Thymus (tissue), 11 donors: ENCODE results near the gene APC2. TPM values are rescaled to one million over a fixed set of nuclear protein-coding genes. Genes with fewer than 3 reads are reported as not detected.
"Not testable (repeated sequence)": the region's sequence is repeated elsewhere in the genome, so short reads cannot be mapped to it uniquely, and the experiment has no call there.

ENCODE experiments used
- DNase-seq, 9 donors: peaks; one replicate each; pipeline ENCODE4 v3.0.0-alpha.2; 2013; ENCODE audit warnings: low spot score in 9 of 9, low read depth in 6 of 9, missing footprints in 1 of 9
- H3K27ac ChIP-seq, 2 donors: one replicate each; pipeline ENCODE4 v1.5.1; 2013; ENCODE audit warnings: control low read depth in 1 of 2, low read depth in 1 of 2, low read length in 1 of 2, mild to moderate bottlenecking in 1 of 2, moderate library complexity in 1 of 2
- H3K27me3 ChIP-seq, 2 donors: one replicate each; pipeline ENCODE4 v1.5.1; 2013; ENCODE audit warnings: low read length in 1 of 2; ENCODE audit not compliant: control insufficient read depth in 2 of 2, insufficient read depth in 1 of 2
- H3K36me3 ChIP-seq, 2 donors: one replicate each; pipeline ENCODE4 v1.5.1; 2013; ENCODE audit warnings: low read length in 1 of 2, mild to moderate bottlenecking in 1 of 2, moderate library complexity in 1 of 2; ENCODE audit not compliant: control insufficient read depth in 2 of 2, insufficient read depth in 2 of 2
- H3K4me1 ChIP-seq, 2 donors: one replicate each; pipeline ENCODE4 v1.5.1; 2013; ENCODE audit warnings: low read length in 2 of 2; ENCODE audit not compliant: control insufficient read depth in 2 of 2, insufficient read depth in 2 of 2
- H3K4me3 ChIP-seq, 2 donors: one replicate each; pipeline ENCODE4 v1.5.1; 2013; ENCODE audit warnings: low read length in 2 of 2, control low read depth in 1 of 2, mild to moderate bottlenecking in 1 of 2
- H3K9me3 ChIP-seq, 2 donors: one replicate each; pipeline ENCODE4 v1.5.1; 2013; ENCODE audit warnings: low read length in 1 of 2, mild to moderate bottlenecking in 1 of 2; ENCODE audit not compliant: control insufficient read depth in 2 of 2, insufficient read depth in 1 of 2
- WGBS: extraction: QIAGEN DNeasy Blood & Tissue Kit; methylation state at CpG from one replicate; pipeline ENCODE4 v1.1.7; 2013; 5-methylcytosine and 5-hydroxymethylcytosine counted together
- polyA plus RNA-seq: library from polyadenylated mRNA; stranded (reverse); fragments of 200-250 nt; gene quantifications from one replicate; pipeline ENCODE4 v1.2.3, GENCODE V29; 2013
- total RNA-seq: library from RNA; stranded (reverse); fragments of 120-200 nt; gene quantifications from one replicate; pipeline ENCODE4 v1.2.4, GENCODE V29; 2013
- donor health status: healthy.

Gene APC2
- total and polyA plus RNA-seq, 2 donors, result 0.05 to 0.11 TPM

DNA sequence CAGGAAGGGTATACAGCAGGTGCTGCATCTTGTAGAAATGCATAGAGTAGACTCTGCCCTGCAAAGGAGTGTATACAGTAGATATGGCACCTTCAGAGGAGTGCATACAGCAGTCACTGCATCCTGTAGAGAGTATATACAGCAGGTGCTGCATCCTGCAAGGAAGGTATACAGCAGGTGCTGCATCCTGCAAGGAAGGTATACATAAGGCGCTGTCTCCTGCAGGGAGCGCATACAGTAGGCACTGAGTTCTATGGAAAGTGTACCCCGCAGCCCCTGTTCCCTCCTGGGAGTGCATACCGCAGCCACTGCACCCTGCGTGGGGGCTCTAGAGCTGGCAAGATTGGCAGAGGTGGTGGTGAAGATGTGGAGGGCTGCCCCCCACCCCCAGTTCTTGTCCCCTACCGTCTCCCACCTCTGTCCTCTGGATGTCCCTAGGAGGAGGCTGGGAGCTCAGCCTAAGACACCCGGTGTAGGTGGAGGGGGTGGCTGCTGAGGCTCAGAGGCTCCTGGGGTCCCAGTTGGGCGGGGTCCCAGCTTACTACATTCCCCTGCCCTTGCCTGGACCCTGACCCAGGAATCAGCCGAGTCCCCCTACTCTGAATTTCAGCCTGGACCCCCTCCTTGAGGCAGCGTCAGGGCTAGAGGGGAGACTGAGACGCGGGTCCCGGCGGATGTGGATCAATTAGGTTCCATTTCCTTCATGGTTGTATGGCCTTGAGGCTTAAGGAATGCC lies 65.2 kb downstream of the APC2 start:
- WGBS, result 71% methylated on average over 14 of the region's 14 CpGs
- H3K9me3 ChIP-seq, result peaks cover 0 to 13% of the 10 kb centered on the region in 2 donors

DNA sequence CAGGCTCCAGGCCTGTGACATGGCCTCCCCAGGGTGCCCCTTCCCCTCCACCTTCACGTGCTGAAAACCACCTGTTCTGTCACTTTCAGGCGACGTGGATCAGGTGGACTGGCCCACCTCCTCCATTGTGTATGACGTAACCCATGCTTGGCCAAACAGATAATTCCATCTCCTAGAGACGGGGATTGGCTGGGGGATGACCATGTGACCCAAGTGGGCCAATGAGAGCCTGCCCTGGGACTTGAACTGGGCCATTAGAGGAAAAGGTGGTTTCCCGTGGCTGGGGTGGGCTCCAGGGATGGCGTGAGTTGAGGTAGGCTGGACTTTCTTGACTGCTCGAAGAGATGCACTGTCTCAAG lies 66.5 kb downstream of the APC2 start:
- DNase-seq, result no peak
- Histone ChIP-seq H3K9me3 (peaks cover 0 to 13% of the 10 kb centered on the region in 2 donors), H3K27ac (no peak overlapping the region), H3K27me3 (peaks cover 31 to 67% of the 10 kb centered on the region in 2 donors), H3K4me3 (no peak overlapping the region), H3K4me1 (peaks cover 0 to 3% of the 10 kb centered on the region in 2 donors), H3K36me3 (no peaks in the 10 kb centered on the region)
- WGBS, result 77% methylated on average over 8 of the region's 8 CpGs

More for the DNA sequence above, 65.2 kb downstream of the APC2 start:
- DNase-seq, result no peak
- no peaks in the 10 kb centered on the region for H3K36me3 ChIP-seq
- H3K27ac ChIP-seq, result no peak overlapping the region
- no peak overlapping the region for H3K4me3 ChIP-seq
- peaks cover 0 to 3% of the 10 kb centered on the region in 2 donors for H3K4me1 ChIP-seq
- H3K27me3 ChIP-seq, result peaks cover 43 to 72% of the 10 kb centered on the region in 2 donors

DNA sequence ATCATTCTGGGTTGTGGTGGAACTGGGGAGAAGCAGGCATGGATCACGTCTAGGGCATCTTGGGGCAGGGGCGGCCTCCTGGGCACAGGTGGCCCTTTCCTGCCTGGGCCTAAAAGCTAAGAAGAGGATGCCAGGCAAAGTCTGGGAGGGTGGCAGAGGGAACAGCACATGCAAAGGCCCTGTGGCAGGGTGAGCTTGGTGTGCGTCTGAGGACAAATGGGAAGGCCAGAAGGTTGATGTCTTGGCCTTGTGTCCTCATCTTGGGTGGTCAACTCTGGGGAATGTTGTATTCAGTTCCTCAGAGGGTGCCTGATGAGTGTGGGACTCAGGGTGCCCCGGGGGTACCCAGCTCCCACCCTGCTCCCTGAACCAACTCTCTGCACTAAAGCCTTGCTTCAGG lies 68.5 kb downstream of the APC2 start:
- no peak for DNase-seq
- 93% methylated on average over 4 of the region's 4 CpGs for WGBS
- Histone ChIP-seq H3K4me3 (no peak overlapping the region), H3K4me1 (no peaks in the 10 kb centered on the region), H3K36me3 (no peaks in the 10 kb centered on the region), H3K9me3 (peaks cover 0 to 8% of the 10 kb centered on the region in 2 donors), H3K27me3 (peaks cover 29 to 68% of the 10 kb centered on the region in 2 donors), H3K27ac (no peak overlapping the region)

DNA sequence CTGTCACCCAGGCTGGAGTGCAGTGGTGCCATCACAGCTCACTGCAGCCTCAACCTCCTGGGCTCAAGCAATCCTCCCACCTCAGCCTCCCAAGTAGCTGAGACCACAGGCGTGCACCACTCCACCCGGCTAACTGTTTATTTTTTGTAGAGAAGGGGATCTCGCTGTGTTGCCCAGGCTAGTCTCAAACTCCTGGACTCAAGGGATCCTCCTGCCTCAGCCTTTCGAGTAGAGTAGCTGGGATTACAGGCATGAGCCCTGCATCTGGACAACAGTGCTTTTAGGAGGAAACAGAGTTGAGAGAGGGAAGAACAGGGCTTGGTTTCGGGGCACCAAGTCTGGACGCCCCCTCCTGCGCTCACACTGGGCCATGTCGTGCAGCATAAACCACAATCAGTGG lies 69.9 kb downstream of the APC2 start:
- WGBS, result 91% methylated on average over 8 of the region's 8 CpGs
- H3K9me3 ChIP-seq, DNase-seq, H3K4me1 ChIP-seq, H3K36me3 ChIP-seq, H3K27ac ChIP-seq, H3K4me3 ChIP-seq: not testable (repeated sequence)
- peaks cover 32 to 64% of the 10 kb centered on the region in 2 donors for H3K27me3 ChIP-seq

DNA sequence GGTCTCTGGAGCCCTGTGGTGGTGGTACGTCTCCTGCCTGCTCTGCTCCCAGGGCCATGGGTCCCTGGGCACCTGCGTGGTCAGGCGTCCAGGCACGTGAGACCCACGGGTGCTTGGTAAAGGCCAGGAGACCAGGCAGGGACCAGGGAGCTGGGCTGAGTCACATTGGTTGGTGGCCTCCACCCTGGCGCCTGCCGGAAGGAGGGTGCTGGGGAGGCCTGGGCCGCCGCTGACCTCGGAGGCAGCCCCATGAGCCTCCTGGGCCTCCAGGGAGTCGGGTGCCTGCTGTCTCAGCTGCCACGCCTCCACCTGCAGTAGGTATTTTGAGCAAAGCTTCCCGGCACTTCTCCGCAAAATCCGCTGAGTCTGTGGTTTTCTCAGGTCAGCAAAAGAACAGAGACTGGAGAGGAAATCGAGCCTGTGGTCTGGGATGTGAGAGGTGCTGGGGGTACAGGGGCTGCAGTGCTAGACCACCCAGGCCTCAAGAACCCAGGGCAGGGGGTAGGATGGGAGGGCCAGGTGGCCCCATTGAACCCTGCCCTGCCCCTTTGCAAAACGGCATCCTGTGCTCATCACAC lies 70.4 kb downstream of the APC2 start:
- WGBS, result 79% methylated on average over 17 of the region's 17 CpGs
- Histone ChIP-seq H3K9me3 (peaks cover 0 to 10% of the 10 kb centered on the region in 2 donors), H3K4me1 (no peaks in the 10 kb centered on the region), H3K4me3 (no peak overlapping the region), H3K27me3 (peaks cover 35 to 64% of the 10 kb centered on the region in 2 donors), H3K36me3 (no peaks in the 10 kb centered on the region), H3K27ac (no peak overlapping the region)
- no peak for DNase-seq

DNA sequence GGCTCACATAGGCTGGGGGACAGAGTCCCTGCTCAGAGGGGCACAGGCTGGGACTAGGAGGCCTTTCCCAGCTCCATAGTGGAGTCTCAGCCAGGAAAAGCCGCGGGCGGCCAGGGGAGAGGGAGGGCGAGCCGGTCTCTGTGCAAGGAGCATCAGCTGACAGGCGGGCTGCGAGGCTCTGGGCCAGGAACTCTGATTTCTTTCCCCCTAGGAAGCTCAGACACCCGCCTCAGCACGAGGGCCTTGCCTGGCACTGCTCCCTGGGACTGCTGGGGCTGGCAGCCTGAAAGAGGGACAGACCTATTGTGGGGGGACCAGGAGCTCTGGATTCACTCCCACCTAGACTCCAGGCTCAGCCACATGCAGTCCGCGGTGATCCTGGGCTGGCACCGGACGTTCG lies 71.7 kb downstream of the APC2 start:
- DNase-seq, result no peak
- Histone ChIP-seq H3K9me3 (peaks cover 0 to 4% of the 10 kb centered on the region in 2 donors), H3K27me3 (peaks cover 36 to 66% of the 10 kb centered on the region in 2 donors), H3K36me3 (no peaks in the 10 kb centered on the region), H3K4me1 (no peaks in the 10 kb centered on the region), H3K27ac (no peak overlapping the region), H3K4me3 (no peak overlapping the region)
- 75% methylated on average over 14 of the region's 14 CpGs for WGBS

DNA sequence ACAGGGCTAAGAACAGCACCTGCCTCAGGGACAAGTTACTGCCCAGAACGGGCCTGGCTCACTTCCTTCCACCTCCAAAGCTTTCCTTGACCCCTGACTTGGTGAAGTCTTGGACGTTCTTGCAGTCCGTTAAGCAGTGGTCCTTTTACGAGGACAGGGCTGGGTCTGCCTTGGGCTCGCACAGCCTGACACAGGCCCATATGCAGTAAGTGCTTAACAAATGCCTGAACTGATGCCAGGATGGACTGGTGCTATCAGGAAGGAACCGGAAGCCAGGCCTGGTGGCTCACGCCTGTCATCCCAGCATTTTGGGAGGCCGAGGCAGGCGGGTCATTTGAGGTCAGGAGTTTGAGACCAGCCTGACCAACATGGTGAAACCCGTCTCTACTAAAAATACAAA lies 72.1 kb downstream of the APC2 start:
- Histone ChIP-seq H3K4me3 (no peak overlapping the region), H3K27me3 (peaks cover 36 to 68% of the 10 kb centered on the region in 2 donors), H3K27ac (no peak overlapping the region), H3K4me1 (no peaks in the 10 kb centered on the region), H3K9me3 (peaks cover 0 to 4% of the 10 kb centered on the region in 2 donors), H3K36me3 (no peaks in the 10 kb centered on the region)
- DNase-seq, result no peak
- WGBS, result 84% methylated on average over 10 of the region's 10 CpGs

DNA sequence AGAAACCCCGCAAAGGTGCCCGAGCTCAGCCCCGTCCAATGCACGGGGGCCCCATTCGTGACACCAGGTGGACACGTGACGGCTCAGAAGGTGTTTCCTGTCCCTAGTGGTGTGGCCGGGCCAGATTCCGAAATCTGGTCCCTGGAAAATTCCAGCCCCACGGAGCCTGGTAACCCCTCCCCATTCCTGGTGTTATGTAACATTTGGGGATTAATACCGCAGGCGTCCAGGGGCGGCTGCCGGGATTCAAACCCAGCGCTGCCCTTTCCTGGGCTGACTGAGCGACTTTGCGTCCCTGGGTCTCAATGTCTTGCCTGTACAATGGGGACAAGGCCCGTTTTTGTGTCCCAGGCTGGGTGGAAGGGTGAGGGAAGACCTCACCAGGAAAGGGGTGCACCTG lies 72.9 kb downstream of the APC2 start:
- WGBS, result 75% methylated on average over 18 of the region's 18 CpGs
- Histone ChIP-seq H3K27me3 (peaks cover 36 to 68% of the 10 kb centered on the region in 2 donors), H3K27ac (no peak overlapping the region), H3K4me3 (no peak overlapping the region), H3K9me3 (peaks cover 0 to 4% of the 10 kb centered on the region in 2 donors), H3K36me3 (no peaks in the 10 kb centered on the region), H3K4me1 (no peaks in the 10 kb centered on the region)
- no peak for DNase-seq
